ENCODE data around the gene NFATC2IP.

Gene NFATC2IP

GRCh38 chr16:28950648-28951409 lies at the start of gene NFATC2IP:
Gene NFATC2IP (plus strand): TSS chr16:28950937. CDS start chr16:28951012, 75 bp downstream.
- peak; percentile 100 for DNase-seq

GRCh38 chr16:28901862-28902261 lies 48.9 kb upstream of the NFATC2IP start:
- no peak for DNase-seq

GRCh38 chr16:28902909-28903308 lies 47.8 kb upstream of the NFATC2IP start:
- no peak for DNase-seq

- no peak for DNase-seq
These were observed 47.2 kb upstream of the NFATC2IP start for GRCh38 chr16:28903344-28904042.

GRCh38 chr16:28904363-28904762 lies 46.4 kb upstream of the NFATC2IP start:
- no peak for DNase-seq

- DNase-seq: no peak
These were observed 45.9 kb upstream of the NFATC2IP start for GRCh38 chr16:28904828-28905227.

GRCh38 chr16:28905229-28905754 lies 45.4 kb upstream of the NFATC2IP start:
- no peak for DNase-seq

- no peak for DNase-seq
These were observed 44.9 kb upstream of the NFATC2IP start for GRCh38 chr16:28905800-28906372.

GRCh38 chr16:28910086-28911031 lies 40.4 kb upstream of the NFATC2IP start:
- DNase-seq: no peak

GRCh38 chr16:28912558-28912957 lies 38.2 kb upstream of the NFATC2IP start:
- DNase-seq: no peak

- DNase-seq: no peak
These were observed 36.6 kb upstream of the NFATC2IP start for GRCh38 chr16:28913946-28914724.

- no peak for DNase-seq
These were observed 35.6 kb upstream of the NFATC2IP start for GRCh38 chr16:28915181-28915580.

GRCh38 chr16:28917095-28917494 lies 33.6 kb upstream of the NFATC2IP start:
- DNase-seq: no peak

- DNase-seq: no peak
These were observed 32.0 kb upstream of the NFATC2IP start for GRCh38 chr16:28918698-28919097.

GRCh38 chr16:28923231-28923587 lies 27.5 kb upstream of the NFATC2IP start:
- no peak for DNase-seq

- no peak for DNase-seq
These were observed 26.9 kb upstream of the NFATC2IP start for GRCh38 chr16:28923652-28924398.

- DNase-seq: no peak
These were observed 26.4 kb upstream of the NFATC2IP start for GRCh38 chr16:28924399-28924761.

GRCh38 chr16:28924762-28925385 lies 25.9 kb upstream of the NFATC2IP start, which contains the start of gene RABEP2:
Gene RABEP2 (minus strand): TSS chr16:28925238. CDS start chr16:28925163, 75 bp downstream.
- DNase-seq: peak; percentile 100

GRCh38 chr16:28925386-28926228 lies 25.1 kb upstream of the NFATC2IP start:
- DNase-seq: peak; percentile 89
